ENCODE results near the gene WDR45.

WDR45 gene

DNA sequence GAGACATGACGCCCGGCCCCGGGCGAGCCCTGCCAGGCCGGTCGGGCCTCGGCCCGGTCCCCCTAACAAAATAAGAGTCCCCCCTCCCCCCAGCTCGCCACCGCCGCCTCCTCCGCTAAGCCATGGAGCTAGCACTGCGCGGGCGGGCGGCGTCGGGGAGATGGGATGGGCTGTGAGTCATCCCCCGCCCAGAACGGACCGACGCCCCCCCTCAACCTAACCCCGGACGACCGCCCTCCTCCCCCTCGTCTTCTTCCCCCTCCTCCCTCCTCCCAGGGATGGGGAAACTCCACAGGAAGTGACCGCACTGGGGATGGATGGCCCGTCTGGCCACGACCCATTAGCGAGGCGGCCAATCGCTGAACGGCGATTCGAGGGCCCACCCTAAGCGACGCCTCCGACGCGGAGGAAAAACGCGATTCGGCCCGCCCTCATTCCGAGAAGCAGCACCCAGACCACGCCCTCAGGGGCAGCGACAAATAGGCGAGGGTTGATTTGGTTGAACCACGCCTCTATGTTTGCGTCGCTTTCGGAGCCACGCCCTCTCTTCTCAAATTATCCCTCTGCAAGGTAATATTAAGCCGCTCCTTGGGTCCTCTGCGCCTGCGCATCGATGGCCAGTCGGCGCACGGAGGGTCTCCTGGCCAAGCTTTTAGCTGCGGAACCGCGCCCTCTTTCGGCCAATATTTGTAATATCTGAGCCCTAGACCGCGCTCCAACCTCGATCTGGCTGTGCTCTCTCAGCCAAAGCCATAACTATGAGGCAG, 36.3 kb downstream of the WDR45 start, which contains the start of gene TFE3:
TSS of gene TFE3 (minus strand) at position 138 of the 767 bp plus-strand sequence. CDS start at position 7, 131 bp downstream.
- DNase-seq = peak; percentile 89

DNA sequence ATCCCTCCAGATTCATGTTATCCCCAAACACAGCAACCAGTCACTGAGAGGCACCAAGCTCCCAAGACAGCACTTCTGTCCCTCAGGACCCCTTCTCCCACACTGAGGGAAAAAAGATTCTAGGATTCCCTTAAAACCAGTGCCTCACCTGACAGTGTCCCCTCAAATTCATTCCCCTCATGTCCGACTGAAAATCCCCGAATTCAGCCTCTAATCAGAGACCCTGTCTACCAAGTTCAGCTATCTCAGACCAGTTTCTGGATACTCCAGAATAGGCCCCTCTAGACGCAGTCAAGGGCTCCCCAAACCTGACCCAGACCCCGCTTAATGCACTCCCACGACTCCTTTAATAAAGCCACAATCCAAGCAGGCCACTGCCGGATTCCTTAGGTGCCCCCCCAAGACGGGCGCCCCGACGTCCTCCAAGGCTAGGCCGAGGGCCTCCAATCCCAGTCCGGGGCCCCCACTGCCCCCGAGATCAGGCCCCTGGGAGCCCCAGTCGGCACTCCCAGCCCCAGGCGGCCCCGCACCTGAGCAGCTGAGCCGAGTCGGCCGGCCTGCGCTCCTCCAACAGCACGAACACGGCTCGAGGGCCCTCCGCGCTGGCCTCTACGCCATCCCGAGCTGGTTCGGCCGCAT, 37.0 kb downstream of the WDR45 start:
- DNase-seq = no peak

DNA sequence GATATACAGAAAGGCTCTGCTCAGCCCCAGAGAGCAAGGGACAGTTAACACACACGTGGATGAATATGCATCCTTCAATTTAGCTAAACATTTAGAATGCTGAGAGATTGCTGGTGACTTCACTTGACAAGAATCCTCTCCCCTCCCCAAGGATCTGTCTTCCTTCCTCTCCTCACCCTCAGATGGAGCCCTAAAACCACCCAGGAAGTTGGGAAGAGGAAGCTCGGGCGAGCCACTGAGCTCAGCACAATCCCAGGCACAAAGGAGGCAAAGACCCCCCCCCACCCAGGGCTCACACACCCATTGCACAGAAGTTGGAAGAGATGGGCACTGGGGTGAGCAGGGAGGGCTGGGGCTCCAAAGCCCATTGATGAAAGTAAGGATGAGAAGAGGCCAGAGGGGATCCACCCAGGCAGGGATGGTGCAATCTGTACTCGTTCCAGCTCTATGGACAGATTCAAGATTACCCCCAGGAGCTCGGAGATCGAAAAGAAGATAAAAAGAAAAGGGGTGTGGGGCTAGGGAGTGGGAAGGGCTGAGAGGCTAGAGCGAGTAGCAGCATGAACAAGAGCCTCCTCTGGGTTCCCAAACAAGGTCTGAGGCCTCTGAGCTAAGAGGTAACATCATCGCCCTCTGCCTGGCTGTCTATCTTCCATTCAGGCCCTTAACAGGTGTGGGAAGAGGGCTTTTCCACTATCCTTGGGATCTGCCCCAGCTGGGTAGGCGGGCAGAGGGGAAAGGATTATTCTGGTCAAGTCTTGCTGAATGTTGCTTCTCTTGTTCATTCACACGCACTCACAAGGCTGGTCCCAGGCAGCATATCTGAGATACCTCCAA, 37.7 kb downstream of the WDR45 start:
- no peak for DNase-seq

DNA sequence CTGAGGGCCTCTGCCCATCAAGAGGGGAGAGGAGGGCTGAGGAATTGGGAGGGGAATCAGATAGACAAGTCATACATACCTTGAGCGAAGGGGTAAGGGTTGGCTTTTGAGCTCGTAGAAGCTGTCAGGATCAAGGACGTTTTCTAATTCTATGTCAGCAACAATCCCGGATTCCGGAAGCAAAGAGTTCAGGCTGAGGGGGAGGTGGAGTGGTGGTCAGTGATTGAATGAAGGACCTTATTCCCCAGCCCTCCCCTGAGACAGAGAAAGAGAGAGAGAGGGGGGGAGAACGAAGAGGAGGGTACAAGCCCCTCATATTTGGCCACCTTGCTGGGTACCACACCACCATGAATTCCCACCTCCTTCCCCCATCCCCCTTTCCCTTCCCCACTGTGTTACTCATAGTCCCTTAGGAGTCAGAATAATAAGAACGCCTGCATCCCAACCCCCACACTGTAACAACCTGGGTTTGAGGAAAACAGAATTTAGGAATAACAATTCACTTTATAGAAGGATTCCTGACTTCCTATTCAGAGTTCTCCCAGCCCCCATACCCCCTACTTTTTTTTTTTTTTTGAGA, 39.2 kb downstream of the WDR45 start:
- DNase-seq = no peak

- DNase-seq = peak; percentile 17
Measured at GRCh38 chrX:49039598-49040375, 39.9 kb downstream of the WDR45 start.

DNA sequence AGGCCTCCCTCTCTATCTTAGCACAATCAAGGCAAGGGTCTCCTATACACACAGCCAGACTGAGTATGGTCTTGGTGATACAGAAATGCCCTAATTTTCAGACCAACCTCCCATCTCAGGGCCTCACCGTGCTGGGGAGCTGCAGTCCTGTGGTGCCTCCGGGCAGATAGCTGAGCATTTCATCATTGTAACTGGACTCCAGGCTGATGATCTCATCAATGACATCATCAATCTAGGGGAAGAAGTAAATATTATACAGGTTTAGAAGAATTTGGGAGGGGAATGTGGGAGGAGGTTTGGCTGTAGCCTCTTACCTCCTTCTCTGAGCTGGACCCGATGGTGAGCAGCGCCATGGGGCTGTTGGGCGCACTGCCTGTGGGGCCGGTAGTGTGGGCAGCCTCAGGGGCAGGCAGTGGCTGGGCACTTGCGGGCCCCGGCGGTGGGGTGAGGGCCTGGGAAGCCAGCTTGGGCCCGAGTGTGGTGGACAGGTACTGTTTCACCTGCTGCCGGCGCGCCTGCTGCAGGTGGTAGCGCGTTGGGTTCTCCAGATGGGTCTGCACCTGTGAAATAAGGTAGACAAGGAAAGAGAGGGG, 41.7 kb downstream of the WDR45 start:
- DNase-seq = no peak

GRCh38 chrX:49030283-49030682, 49.4 kb downstream of the WDR45 start:
- no peak for DNase-seq

DNA sequence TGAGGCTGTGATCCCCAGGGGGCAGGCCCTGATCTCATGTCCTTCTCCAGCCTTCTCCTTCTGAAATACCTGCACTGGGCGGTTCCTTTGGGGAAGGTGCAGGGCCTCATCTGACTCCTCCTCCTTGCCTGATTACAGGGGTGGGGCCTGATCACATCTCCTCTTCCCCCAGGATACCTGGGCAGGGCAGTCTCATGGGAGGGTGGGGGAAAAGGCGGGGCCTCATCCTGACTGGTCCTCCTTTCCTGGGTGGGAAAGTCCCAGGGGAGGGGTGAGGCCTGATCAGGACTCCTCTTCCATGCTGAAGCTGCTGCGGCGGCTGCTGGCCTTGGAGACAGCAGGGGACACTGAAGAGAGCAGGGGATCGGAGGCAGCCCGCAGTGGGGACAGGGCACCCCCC, 49.8 kb downstream of the WDR45 start:
- no peak for DNase-seq

Measured in activated T-cell treated with anti-CD3 and anti-CD28 coated beads for 4 hours (primary cell).